Islet of Langerhans (tissue), 1 donor: Measurements from ENCODE around the gene NLGN4X.

Experiments
- FAIRE-seq: peaks from one replicate; lab custom pipeline; 2011; peaks lifted over from hg19 to GRCh38; lab: Jason Lieb, UNC

Gene NLGN4X

DNA sequence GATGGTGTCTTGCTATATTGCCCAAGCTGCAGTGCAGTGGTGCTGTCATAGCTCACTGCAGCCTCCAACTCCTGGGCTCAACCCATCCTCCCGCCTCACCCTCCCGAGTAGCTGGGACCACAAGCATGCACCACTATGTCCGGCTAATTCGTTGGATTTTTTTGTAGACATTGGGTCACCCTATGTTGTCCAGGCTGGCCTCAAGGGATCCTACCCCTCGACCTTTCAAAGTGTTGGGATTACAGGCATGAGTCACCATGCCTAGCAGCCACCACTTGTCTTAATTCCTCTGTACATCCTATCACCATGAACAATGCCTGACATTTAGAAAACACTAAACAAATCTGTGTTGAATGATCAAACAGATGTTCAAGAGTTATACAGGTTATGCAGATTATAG, 76.7 kb downstream of the NLGN4X start:
- no peak for FAIRE-seq

DNA sequence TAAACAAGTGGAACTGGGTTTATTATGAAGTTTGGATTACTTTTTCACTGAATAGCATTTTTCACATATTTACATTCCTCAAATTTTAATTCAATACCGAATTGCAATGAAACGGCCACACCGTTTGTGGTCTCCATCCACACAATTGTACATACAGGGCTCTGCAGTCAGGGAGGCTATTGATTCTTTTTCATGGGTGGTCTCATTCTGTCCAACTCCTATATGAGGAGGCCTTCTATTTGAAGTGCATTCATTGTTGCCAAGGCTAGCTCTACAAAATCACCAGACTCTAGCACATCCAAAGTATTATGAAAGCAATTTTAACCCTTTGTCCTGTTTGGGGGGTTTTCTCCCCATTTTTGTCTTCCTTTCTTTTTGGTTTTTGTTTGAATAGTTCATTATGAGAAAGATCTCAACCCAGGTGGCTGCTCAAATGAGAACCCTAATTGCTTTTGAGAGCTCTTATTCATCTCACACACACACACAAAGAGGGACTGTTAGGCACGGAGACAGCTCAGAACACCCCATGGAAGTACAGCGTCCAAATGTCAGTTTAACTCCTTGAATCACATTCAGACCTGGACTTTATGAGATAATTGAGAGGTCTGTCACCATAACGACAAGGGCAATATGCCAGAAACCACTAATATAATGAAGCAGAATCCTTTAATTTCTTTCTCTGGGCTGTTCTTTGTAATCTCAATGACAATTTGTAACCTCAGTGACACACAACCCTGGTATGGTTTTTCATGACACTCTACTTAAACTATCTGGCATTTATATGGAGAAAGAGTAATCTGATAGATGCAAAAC, 79.4 kb downstream of the NLGN4X start:
- no peak for FAIRE-seq

DNA sequence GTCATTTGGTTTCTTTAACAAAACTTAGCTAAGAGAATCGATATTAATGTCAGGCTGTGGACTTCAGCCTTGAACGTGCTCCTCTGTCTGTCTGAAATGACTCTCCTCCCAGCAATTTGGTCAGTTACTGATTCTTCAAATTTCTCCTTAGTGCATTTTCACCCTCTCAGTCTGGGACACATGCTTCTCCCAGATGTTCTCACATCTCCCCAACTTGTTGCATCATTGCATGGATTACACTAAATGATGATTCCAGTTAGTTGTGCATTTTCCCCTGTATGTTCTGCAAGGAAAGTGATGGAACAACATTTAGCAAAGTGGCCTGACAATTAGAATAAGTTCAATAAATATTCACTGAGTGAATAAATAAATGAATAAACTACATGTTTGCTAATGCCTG, 94.4 kb downstream of the NLGN4X start:
- FAIRE-seq: no peak

DNA sequence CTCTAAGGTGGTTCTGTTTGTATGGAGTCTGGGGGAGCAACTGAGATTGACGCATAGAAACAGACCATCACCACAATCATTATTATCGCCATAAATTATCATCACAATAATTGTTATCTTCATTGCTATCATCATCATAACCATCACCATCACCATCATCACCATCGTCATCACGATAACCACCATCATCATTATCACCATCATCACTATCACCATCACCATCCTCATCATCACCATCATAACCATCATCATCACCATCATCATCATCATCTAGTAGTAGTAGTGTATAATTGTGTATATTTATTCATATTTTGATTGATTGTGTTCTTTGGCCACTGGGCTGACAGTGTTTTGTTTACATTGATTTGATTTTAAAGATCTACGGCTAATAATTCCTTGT, 95.7 kb downstream of the NLGN4X start:
- no peak for FAIRE-seq

DNA sequence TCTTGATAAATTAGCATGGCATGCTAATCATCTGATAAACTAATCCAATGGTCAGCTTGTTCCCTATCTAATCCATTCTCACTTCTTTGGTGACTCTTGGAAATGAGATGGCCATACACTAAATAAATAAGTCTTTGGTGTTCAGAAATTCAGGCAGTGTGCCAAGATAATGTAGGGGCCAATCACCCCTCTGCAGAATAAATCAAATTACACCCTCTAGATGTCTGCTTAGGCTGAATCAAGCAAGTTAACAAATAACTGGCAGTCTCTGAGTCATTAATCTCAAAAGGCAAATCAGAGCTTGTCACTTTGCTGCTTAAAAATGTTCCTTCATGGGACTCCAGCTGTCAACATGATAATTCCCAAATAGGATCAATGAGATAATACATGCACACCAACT, 97.4 kb downstream of the NLGN4X start:
- FAIRE-seq: no peak

DNA sequence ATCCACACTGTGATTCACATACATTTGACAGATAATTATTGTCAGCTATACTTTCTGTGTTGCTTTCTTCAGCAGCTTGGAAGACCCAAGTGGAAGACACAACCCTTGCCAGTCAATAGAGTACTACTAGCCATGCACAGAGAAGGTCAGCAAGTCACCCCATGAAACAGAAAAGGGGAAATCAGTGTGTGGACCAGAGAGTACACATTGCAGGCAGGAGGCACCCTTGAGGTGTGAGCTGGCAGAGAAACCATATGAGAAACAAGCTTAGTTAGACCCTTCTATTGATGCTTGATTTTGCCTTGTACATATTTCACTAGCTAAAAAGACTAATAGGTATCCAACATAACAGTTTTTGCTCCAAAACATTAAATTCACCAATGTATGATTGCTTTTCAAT, 99.5 kb downstream of the NLGN4X start:
- no peak for FAIRE-seq

DNA sequence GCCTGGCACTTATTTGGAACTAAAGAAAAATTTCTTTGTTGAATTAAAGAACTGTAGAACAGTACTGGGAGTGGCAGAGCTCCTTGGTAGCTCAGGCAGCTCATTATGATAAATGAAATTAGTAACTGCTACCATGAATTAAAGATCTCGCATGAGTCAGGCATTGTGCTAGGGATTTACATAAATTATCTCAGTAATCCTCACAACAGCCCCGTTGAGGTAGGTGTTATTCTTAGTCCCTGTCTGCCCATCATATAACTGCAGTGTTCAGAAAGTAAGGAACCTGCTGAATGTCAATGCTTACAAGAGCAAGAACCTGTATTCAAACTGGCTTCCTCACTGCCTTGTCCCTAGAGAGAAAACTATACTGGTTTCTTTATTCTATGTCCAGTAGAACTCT, 108.3 kb downstream of the NLGN4X start:
- FAIRE-seq: no peak

DNA sequence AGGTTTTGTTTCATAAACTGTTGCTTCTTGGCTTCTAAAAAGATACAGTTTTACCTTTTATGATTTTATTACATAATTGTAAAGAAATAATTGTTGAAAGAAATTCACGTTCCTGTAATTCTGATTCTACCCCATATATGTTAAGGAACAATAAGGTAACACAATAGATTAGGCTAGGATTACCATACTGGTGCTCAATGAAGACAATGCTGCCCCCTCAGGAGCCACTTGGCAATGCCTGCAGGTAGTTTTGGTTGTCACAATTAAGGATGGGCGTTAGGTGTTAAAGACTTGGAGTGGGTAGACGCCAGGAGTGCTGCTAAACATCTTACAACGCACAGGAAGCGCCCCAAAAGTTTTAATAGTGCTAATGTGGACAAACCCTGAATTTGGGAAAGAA, 133.2 kb downstream of the NLGN4X start:
- FAIRE-seq: no peak

DNA sequence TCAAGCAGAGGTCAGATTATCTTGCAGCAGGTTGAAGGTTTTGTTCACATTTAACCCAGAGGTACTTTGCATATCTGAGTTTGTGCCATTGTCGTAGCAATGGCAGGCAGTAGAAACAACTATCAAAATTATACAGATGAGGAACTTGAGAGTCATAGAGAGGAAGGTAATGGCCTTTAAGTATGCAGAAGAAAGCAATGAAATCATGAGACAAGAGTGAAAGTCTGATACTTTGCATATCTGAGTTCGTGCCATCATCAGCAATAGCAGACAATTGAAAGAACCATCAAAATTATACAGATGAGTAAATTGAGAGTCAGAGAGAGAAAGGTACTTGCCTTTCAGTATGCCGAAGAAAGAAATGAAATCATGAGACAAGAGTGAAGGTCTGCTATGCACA, 154.1 kb downstream of the NLGN4X start:
- no peak for FAIRE-seq

DNA sequence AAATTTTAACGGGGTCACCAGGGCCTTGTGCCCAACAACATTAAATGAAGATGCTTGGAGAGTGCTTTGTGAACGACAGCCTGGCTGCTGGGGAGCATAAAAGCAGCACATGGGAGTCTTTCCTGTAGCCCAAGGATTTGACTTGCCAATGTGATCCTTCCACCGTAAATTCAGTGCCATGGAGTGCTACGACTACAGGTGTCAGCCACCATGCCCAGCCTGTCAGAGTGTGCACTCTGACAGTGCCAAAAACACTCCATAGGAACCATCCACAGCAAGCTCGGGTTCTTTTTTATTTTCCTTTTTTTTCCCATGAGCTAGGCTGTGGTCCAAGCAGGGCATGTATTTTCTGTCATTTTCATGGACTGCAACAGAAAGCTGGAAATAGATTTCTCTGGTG, 156.9 kb downstream of the NLGN4X start:
- no peak for FAIRE-seq

DNA sequence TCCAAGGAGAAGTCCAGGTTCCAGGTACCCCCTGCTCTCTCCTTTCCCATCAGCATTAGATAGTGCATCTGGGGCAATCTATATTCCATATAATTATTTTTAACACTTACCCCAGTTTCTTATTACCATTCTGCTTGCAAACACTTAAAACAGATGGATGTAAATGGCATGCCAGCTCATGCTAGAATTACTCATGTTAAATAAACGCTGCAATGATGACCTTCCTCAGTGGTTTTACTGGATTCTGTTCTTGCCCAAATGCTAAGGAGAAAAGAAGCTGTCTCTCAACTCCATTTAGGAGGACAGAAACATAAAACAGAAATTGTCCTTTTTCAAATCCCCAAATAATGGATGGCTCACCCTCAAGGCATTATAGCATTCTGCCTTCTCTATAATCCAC, 161.1 kb downstream of the NLGN4X start:
- FAIRE-seq: no peak

DNA sequence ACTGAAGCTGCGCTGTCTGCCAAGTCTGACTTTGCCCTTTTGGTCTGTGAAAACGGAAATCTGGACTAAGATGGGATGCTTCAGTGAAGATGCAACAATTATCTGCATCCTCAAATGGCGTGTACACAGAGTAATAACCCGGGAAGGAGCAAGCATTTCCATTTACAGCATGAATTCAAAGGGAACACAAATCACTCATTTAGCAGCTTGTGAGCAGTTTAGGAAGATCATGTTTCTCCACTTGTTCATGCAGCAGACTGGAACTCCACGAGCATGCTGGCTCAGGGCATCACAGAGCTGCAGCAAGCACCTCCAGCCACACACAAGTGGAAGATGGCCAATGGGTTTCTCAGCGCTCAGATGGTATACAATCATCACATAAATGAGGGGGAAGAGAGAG, 175.5 kb downstream of the NLGN4X start:
- FAIRE-seq: no peak

DNA sequence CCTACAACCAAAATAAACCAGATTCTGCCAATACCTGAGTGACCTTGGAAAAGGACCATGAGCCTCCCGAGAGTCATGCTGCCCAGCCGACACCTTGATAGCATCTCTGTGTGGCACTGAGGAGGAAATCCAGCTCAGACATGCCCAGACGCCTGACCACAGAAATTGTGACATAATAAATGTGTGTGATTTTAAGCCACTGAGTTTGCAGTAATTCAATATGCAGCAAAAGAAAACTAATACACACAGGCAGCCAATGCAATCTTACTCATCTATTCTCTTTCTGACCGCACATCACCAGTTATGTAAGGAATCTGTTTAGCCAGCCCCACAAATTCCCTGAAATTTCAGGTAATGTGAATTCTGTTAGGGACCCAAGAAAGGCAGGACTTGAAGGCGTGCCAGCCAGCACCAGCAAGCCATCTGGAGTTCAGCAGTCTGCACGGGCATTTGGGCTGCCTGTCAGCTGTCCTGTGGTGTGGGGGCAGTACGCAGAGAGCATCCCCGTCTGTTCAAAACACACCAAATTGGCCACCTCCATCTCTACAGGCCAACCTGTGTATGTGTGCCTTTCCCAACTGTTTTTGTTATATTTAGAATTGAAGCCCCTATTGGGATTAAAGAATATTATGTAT, 176.4 kb downstream of the NLGN4X start:
- no peak for FAIRE-seq

DNA sequence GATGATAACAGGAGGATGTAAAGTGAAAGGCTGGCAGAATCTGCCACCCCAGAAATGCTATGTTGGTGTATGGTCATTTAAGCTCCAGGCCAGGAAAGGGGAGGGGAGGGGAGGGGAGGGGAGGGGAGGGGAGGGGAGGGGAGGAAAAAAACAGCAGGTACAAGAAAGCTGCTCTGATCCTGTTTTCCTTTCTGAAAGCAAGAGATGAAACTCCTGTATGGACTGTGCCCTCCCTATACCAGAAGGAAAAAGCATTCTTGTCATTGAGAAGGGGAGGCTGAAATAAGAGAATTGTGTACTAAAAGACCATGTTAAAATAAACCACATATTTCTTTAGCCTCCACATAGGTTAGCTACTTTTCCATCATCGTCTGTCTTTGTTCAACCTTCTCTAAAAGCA, 179.5 kb downstream of the NLGN4X start:
- no peak for FAIRE-seq

DNA sequence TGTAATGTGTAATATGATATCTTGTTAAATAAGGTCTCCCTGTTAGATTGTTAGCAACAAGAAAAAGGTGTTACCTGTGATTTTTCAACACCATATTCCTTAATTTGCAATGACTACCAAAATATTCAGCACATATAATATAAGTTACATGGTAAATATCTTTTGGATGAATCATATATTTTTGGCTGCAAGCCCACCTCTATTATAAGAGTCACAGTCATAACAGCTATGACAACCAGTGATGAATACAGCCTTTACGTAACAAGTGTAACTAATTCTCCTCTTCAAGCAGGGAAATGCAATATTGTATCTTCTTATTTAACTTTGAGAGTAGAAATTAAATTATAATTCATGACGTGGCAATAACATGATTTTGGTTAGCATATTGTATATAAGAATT, 187.0 kb downstream of the NLGN4X start:
- no peak for FAIRE-seq

DNA sequence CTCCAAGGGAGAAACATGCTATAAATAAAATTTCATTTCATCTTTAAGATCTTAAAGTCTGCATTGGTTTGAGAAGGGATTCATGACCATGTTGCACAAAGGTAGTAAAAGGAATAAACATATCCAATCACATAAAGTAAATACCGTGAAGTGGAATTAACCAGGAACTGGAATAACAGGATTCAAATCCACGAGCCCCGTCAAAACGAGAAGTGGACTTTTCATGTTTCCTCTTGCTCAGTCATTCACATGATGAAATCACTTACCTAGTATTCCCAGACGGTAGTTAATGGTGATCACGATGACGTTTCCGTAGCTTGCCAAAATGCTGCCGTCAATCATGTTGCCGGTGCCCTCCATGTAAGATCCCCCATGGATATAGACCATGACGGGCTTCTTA, 199.7 kb downstream of the NLGN4X start:
- FAIRE-seq: no peak

DNA sequence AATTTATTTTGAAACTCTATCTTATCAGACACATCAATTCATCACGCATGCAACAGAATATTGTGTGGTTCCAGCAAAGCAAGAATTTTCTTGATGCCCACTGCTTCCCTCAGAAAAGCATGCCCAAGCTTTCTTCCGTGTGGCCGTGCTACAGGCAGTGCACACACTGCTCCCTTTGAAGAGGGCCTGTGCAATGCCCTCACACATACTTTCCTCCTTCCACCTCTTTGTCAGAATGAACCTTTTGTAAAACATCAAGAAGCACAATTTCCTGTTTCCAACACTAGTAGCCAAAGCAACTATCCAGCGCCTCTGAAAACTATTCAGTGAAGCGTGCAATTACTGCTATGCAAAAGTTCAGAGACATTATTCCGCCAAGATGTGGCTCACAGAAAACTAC, 201.7 kb downstream of the NLGN4X start:
- no peak for FAIRE-seq

DNA sequence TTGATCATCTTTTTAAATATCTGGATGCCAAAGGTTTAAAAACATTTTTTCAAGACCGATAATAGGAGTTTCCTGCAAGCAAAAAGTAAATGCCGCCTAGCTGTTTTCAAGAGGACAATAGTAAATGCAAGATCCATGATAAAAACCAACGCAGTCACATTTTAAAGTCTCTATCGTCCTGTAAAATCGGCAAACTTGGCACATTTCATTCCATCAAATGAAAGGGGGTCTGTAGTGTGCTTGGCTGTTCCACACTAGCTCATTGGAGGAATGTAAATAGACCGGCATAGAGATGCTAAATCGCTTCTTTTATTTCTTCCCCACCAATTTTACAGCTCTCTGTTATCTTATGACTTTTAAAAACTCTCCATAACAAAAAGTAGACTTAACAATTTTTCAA, 202.2 kb downstream of the NLGN4X start:
- no peak for FAIRE-seq

DNA sequence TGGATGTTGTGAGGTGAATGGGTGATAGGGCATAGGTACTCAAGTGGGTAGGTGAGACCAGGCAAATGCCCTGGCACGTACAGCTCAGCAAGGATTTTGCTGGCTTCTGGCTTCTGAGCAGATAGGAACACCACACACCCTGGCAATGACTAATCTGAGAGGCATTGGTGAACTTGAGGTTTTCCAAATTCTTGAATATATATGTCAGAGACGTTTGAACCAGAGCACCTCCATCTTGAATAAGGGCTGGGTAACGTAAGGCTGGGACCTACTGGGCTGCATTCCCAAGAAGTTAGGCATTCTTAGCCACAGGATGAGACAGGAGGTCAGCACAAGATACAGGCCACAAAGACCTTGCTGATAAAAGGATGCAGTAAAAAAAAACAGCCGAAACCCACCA, 204.5 kb downstream of the NLGN4X start:
- no peak for FAIRE-seq

DNA sequence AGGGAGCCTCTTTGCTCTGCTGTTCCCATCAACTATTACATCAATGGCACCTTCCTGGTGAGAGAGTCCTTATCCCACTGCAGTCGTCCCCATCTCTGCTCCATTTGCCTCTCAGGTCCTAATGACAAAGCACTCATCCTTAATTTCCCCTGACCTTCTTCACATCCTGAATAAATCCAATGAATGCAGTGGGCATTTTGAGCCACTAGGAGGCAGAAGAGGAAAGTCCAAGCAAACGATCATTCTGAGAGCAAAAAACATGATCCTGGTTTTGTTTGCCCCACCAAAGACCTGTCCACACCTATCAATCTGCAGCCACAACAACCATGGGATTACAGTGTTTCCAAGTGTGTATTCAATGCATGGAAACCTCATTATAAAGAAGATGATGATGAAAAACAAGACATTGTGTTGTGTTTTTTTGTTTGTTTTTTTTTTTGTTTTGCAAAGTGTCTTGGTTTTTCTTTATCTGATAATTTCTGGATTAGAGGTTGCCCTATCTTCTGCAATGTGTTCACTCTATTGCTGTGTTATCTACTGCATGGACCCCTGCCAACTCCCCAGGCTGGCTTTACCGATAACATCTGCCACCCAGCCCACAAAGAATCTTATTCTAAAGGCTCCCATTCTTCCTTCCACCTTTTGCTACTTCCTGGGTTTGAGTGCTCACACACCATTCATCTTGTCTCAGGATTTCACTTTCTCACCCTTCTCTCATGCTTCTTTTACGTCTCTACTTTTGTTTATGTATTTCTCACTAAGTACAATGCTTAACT, 207.2 kb downstream of the NLGN4X start:
- peak; percentile 92 for FAIRE-seq

DNA sequence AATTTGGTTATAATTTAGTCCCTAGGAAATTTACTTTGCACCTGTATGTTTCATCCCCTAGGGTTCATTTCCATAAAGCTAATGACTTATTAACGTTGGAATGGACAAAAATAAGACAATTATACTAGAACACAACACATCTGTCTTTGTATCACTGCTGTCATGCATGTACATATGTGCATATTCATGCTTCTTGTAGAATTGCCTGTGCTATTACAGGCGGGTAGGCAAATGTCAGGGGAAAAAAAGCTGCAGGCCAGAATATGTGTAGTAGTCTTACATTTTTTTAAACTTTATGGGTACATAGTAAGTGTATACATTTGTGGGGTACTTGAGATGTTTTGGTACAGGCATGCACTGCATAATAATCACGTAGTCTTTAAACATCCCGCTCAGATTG, 209.6 kb downstream of the NLGN4X start:
- no peak for FAIRE-seq

DNA sequence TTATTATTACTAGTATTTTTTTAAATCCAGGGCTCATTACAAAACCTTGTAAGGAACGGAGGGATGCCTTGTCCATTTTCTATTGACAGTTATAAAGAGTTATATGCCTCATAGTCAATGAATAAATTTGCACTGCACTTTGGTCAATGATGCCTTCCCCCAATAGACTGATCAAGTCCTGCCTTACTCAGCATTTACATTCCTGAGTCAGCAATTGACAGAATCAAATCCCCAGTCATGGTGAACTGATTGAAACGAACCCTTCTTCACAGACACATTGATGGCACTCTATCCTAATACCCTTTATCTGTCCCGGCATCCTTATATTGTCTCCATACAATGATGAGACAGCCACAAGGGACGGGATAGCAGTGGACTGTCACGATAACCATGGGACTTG, 213.2 kb downstream of the NLGN4X start:
- FAIRE-seq: no peak

DNA sequence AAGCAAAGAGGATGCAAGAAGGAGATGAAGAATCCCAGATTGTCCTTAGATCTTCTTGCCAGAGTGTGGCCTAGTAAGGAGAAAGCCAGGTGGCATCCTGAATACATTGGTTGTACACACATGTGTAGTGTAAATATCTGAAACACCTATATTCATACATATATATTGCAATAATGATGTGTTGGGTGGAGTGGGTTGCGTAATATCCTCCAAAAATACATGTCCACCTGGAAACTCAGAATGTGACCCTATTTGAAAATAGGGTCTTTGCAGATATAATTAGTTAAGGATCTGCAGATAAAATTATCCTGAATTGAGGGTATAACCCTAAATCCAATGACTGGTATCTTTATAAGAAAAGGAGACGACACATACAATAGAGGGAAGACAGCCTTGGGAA, 216.3 kb downstream of the NLGN4X start:
- FAIRE-seq: no peak

DNA sequence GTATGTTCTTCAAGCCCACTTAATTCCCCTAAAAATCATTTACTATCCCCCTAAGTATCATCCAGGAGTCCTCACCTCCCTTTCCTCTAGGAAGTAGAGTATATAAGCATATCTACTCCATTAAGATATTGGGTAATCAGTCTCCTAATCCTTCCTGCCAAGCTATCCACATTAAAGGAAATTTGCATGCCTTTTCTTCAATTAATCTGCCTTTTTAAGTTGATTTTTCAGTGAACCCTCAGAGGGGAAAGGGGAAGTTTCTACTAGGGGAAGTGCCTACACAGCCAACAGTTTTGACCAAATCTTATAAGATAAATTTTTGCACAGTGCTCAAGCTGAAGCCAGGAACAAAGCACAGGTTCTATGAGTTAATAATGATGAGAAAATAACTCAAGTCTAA, 222.8 kb downstream of the NLGN4X start:
- no peak for FAIRE-seq
